Smooth muscle cell (in vitro differentiated cells): Measurements from ENCODE around the gene MTO1. TPM values are rescaled to one million over a fixed set of nuclear protein-coding genes. Genes with fewer than 3 reads are reported as not detected.
A peak's percentile ranks its signal among the peaks of the same experiment; 100 is the strongest.

Experiments
- DNase-seq: peaks from one replicate; lab custom pipeline; 2025; ENCODE audit not compliant: unreplicated experiment; lab: John Stamatoyannopoulos, UW
- H2AFZ ChIP-seq: fragments of 200-600 bp; sonication (generic); 2 replicates; pipeline ENCODE4 v1.6.0; 2016; ENCODE audit warnings: antibody characterized with exemption, low read depth, mild to moderate bottlenecking
- H3F3A ChIP-seq: fragments of 200-600 bp; sonication (generic); 2 replicates; pipeline ENCODE4 v1.6.0; 2017; ENCODE audit warnings: antibody characterized with exemption, low read depth
- H3K27ac ChIP-seq: fragments of 200-600 bp; sonication (generic); 2 replicates; pipeline ENCODE4 v1.5.1; 2016; ENCODE audit warnings: low read depth, mild to moderate bottlenecking
- H3K27me3 ChIP-seq: fragments of 200-600 bp; sonication (generic); 2 replicates; pipeline ENCODE4 v1.6.1; 2016; ENCODE audit warnings: low read depth, mild to moderate bottlenecking
- H3K36me3 ChIP-seq: fragments of 200-600 bp; sonication (generic); 2 replicates; pipeline ENCODE4 v1.5.1; 2016; ENCODE audit warnings: low read depth
- H3K4me1 ChIP-seq: fragments of 200-600 bp; sonication (generic); 2 replicates; pipeline ENCODE4 v1.5.1; 2016; ENCODE audit warnings: low read depth
- H3K4me2 ChIP-seq: fragments of 200-600 bp; sonication (generic); 2 replicates; pipeline ENCODE4 v1.6.0; 2016; ENCODE audit warnings: mild to moderate bottlenecking
- H3K4me3 ChIP-seq: fragments of 200-600 bp; sonication (generic); 2 replicates; pipeline ENCODE4 v1.5.1; 2016; ENCODE audit warnings: mild to moderate bottlenecking
- H3K79me2 ChIP-seq: fragments of 200-600 bp; sonication (generic); 2 replicates; pipeline ENCODE4 v1.6.0; 2016; ENCODE audit warnings: low read depth, mild to moderate bottlenecking
- H3K9ac ChIP-seq: fragments of 200-600 bp; sonication (generic); 2 replicates; pipeline ENCODE4 v1.6.0; 2016; ENCODE audit warnings: low read depth
- H3K9me3 ChIP-seq: fragments of 200-600 bp; sonication (generic); replicated peaks from 2 replicates; pipeline ENCODE4 v1.5.1; 2016; ENCODE audit warnings: low read depth
- H4K20me1 ChIP-seq: fragments of 200-600 bp; sonication (generic); 2 replicates; pipeline ENCODE4 v1.6.0; 2016; ENCODE audit warnings: low read depth
- WGBS: methylation state at CpG from one replicate; pipeline ENCODE4 v1.1.7; 2016; ENCODE audit warnings: low lambda C conversion rate; 5-methylcytosine and 5-hydroxymethylcytosine counted together
- polyA plus RNA-seq: library from polyadenylated mRNA; unstranded; fragments of >200 nt; fragmentation: Nextera tagmentation; extraction: Ambion mirVana; gene quantifications from 2 replicates; pipeline ENCODE4 v1.2.1, GENCODE V29; 2016
- total RNA-seq: library from RNA; depleted of rRNA; stranded (reverse); fragments of >200 nt; gene quantifications from 2 replicates; pipeline ENCODE4 v1.2.3, GENCODE V29; 2014
- TF ChIP-seq, protein P1 (sequence below): fragments of 200-600 bp; sonication (generic); IDR thresholded peaks from 2 replicates; pipeline ENCODE4 v1.5.1; 2017; ENCODE audit warnings: borderline replicate concordance, mild to moderate bottlenecking, antibody characterized with exemption; ENCODE audit not compliant: insufficient read depth, poor library complexity, severe bottlenecking

Gene MTO1
- total and polyA plus RNA-seq, 2 experiments from 2014 or later, result 16.5 to 23.6 TPM

DNA sequence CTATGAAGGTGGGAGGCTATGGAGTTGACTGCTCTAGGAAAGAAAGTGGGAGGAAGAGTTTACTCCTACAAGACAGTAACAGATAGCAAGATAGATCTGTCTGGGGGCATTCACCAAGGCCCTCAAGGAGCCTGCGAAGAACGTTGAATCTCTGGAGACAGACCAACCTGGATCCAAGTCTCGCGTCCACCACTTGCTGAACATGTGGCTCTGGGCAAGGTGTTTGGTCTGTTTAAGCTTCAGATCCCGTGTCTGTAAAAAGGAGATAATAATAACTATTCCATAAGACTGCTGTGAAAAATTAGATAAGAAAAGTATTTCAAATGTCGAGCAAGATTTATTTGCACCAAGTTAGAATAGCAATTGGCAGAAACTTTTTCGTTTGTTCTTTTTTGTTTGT, 67.4 kb downstream of the MTO1 start:
- no peaks in the 10 kb centered on the region for H3F3A ChIP-seq
- H3K79me2 ChIP-seq, result no peaks in the 10 kb centered on the region
- no peaks in the 10 kb centered on the region for H3K4me1 ChIP-seq
- H4K20me1 ChIP-seq, result no peaks in the 10 kb centered on the region
- H3K27ac ChIP-seq, result no peak overlapping the region
- WGBS, result 92% methylated on average over 7 of the region's 7 CpGs
- H3K4me2 ChIP-seq, result no peak overlapping the region
- H3K9me3 ChIP-seq, result no peaks in the 10 kb centered on the region
- no peaks in the 10 kb centered on the region for H3K27me3 ChIP-seq
- no peak overlapping the region for H3K4me3 ChIP-seq
- DNase-seq, result no peak
- TF ChIP-seq, protein P1, sequence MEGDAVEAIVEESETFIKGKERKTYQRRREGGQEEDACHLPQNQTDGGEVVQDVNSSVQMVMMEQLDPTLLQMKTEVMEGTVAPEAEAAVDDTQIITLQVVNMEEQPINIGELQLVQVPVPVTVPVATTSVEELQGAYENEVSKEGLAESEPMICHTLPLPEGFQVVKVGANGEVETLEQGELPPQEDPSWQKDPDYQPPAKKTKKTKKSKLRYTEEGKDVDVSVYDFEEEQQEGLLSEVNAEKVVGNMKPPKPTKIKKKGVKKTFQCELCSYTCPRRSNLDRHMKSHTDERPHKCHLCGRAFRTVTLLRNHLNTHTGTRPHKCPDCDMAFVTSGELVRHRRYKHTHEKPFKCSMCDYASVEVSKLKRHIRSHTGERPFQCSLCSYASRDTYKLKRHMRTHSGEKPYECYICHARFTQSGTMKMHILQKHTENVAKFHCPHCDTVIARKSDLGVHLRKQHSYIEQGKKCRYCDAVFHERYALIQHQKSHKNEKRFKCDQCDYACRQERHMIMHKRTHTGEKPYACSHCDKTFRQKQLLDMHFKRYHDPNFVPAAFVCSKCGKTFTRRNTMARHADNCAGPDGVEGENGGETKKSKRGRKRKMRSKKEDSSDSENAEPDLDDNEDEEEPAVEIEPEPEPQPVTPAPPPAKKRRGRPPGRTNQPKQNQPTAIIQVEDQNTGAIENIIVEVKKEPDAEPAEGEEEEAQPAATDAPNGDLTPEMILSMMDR, result no peak
- no peak overlapping the region for H3K9ac ChIP-seq
- no peaks in the 10 kb centered on the region for H3K36me3 ChIP-seq
- peak overlapping the region; percentile 13 for H2AFZ ChIP-seq

DNA sequence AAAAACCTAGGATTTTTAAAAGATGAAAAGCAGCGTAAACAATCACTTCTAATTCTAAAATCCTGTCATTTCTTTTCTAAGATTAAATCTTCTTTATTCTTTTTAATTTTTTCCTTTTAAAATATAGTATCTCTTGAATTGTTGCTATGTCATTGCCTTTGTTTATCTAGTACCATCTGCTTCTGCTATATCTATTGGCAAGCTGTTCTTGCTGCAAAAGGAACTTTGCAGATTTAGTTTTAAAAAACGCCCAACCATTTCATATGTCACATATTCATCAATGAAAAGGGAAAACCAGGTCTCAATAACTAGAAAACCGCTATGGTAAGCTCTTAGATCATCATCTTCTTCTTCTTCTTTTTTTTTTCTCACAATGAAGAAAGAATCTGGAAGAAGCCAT, 70.8 kb downstream of the MTO1 start:
- no peak overlapping the region for H3K9ac ChIP-seq
- 93% methylated on average over 3 of the region's 3 CpGs for WGBS
- H3F3A ChIP-seq, result no peaks in the 10 kb centered on the region
- H2AFZ ChIP-seq, result no peak overlapping the region
- no peaks in the 10 kb centered on the region for H3K36me3 ChIP-seq
- no peaks in the 10 kb centered on the region for H3K79me2 ChIP-seq
- no peak overlapping the region for H3K27ac ChIP-seq
- no peaks in the 10 kb centered on the region for H3K27me3 ChIP-seq
- no peak overlapping the region for H3K4me3 ChIP-seq
- no peak overlapping the region for H3K4me2 ChIP-seq
- no peak for DNase-seq
- no peaks in the 10 kb centered on the region for H3K9me3 ChIP-seq
- H3K4me1 ChIP-seq, result no peaks in the 10 kb centered on the region
- no peaks in the 10 kb centered on the region for H4K20me1 ChIP-seq
- TF ChIP-seq, protein P1, result no peak

GRCh38 chr6:73534628-73535027, 73.1 kb downstream of the MTO1 start:
- TF ChIP-seq, protein P1, result no peak
- H3F3A ChIP-seq, result no peaks in the 10 kb centered on the region
- no peaks in the 10 kb centered on the region for H3K79me2 ChIP-seq
- H3K4me1 ChIP-seq, result no peaks in the 10 kb centered on the region
- no peaks in the 10 kb centered on the region for H4K20me1 ChIP-seq
- no peak for DNase-seq
- H3K27ac ChIP-seq, result no peak overlapping the region
- no peak overlapping the region for H3K4me3 ChIP-seq
- no peak overlapping the region for H3K4me2 ChIP-seq
- H3K9ac ChIP-seq, result no peak overlapping the region
- H2AFZ ChIP-seq, result no peak overlapping the region
- WGBS, result 91% methylated on average over 2 of the region's 2 CpGs
- no peaks in the 10 kb centered on the region for H3K27me3 ChIP-seq
- no peaks in the 10 kb centered on the region for H3K9me3 ChIP-seq
- H3K36me3 ChIP-seq, result no peaks in the 10 kb centered on the region

- H3K9me3 ChIP-seq, result no peaks in the 10 kb centered on the region
- H3K9ac ChIP-seq, result no peak overlapping the region
- H2AFZ ChIP-seq, result no peak overlapping the region
- no peak overlapping the region for H3K27ac ChIP-seq
- H3K4me1 ChIP-seq, result no peaks in the 10 kb centered on the region
- no peaks in the 10 kb centered on the region for H3K79me2 ChIP-seq
- H3F3A ChIP-seq, result no peaks in the 10 kb centered on the region
- no peak overlapping the region for H3K4me3 ChIP-seq
- WGBS, result 100% methylated on average over 3 of the region's 3 CpGs
- no peaks in the 10 kb centered on the region for H4K20me1 ChIP-seq
- H3K36me3 ChIP-seq, result no peaks in the 10 kb centered on the region
- DNase-seq, result no peak
- TF ChIP-seq, protein P1, result no peak
- H3K27me3 ChIP-seq, result no peaks in the 10 kb centered on the region
- no peak overlapping the region for H3K4me2 ChIP-seq
Measured at GRCh38 chr6:73537677-73538076, 76.1 kb downstream of the MTO1 start.
